CD4-positive, alpha-beta T cell (primary cell): ENCODE data around the gene FANCL. TPM values are rescaled to one million over a fixed set of nuclear protein-coding genes. Genes with fewer than 3 reads are reported as not detected.
"Not testable (repeated sequence)": the region's sequence is repeated elsewhere in the genome, so short reads cannot be mapped to it uniquely, and the experiment has no call there.

ENCODE experiments used
- ATAC-seq: fragments of 200-7000 bp; cut with Tn5 transposase; one replicate; pipeline ENCODE4 v1.10.0; 2022; ENCODE audit warnings: mild to moderate bottlenecking; ENCODE audit not compliant: poor library complexity
- CTCF ChIA-PET: fragments of 350-600 bp; sonication (Branson Sonifier 250); formaldehyde crosslinking; loops from one replicate; lab custom pipeline; 2021; ENCODE audit warnings: antibody characterized with exemption, inconsistent platforms; lab: Charles Lee
- POLR2A ChIA-PET: fragments of 350-600 bp; sonication (Branson Sonifier 250); formaldehyde crosslinking; loops from one replicate; lab custom pipeline; 2021; ENCODE audit warnings: antibody characterized with exemption, inconsistent platforms; lab: Charles Lee
- DNase-seq, 14 experiments: peaks; one replicate each; pipeline ENCODE4 v3.0.0-alpha.2; 2013 to 2020; ENCODE audit warnings: mixed read lengths in 2 of 14
- H3K27ac ChIP-seq, 2 donors: one replicate each; pipeline versions ENCODE4 v1.5.1 to v1.7.0; 2013; ENCODE audit warnings: low read length in 2 of 2, low read depth in 1 of 2, mild to moderate bottlenecking in 1 of 2
- H3K27me3 ChIP-seq, 2 experiments: 1 replicate in 1 of 2; 2 replicates in 1 of 2; pipeline versions ENCODE4 v1.6.1 to v1.7.0; 2013; ENCODE audit warnings: low read length in 2 of 2, control low read depth in 1 of 2, mild to moderate bottlenecking in 1 of 2, moderate library complexity in 1 of 2; ENCODE audit not compliant: insufficient read depth in 2 of 2, control insufficient read depth in 1 of 2
- H3K36me3 ChIP-seq: one replicate; pipeline ENCODE4 v1.6.1; 2013; ENCODE audit warnings: low read length, control low read depth; ENCODE audit not compliant: insufficient read depth
- H3K4me1 ChIP-seq: one replicate; pipeline ENCODE4 v1.6.1; 2013; ENCODE audit warnings: low read length, control low read depth; ENCODE audit not compliant: insufficient read depth
- H3K4me3 ChIP-seq: one replicate; pipeline ENCODE4 v1.5.1; 2013; ENCODE audit warnings: mild to moderate bottlenecking, low read length, moderate library complexity
- H3K9me3 ChIP-seq, 2 experiments: 1 replicate in 1 of 2; 2 replicates in 1 of 2; pipeline versions ENCODE4 v1.6.1 to v1.7.0; 2013; ENCODE audit warnings: low read length in 2 of 2, mild to moderate bottlenecking in 2 of 2, control low read depth in 1 of 2, moderate library complexity in 1 of 2; ENCODE audit not compliant: control insufficient read depth in 1 of 2, insufficient read depth in 1 of 2
- H3K27ac Mint-ChIP-seq: one replicate; pipeline ENCODE4 v1.8.0; 2020; ENCODE audit warnings: mixed read lengths
- H3K27me3 Mint-ChIP-seq: one replicate; pipeline ENCODE4 v1.8.0; 2021; ENCODE audit warnings: mixed read lengths
- H3K36me3 Mint-ChIP-seq: one replicate; pipeline ENCODE4 v1.8.0; 2021; ENCODE audit warnings: low read depth, mixed read lengths
- H3K4me1 Mint-ChIP-seq: one replicate; pipeline ENCODE4 v1.8.0; 2021; ENCODE audit warnings: low read depth, mixed read lengths
- H3K4me3 Mint-ChIP-seq: one replicate; pipeline ENCODE4 v1.8.0; 2020; ENCODE audit warnings: mild to moderate bottlenecking, mixed read lengths
- H3K9me3 Mint-ChIP-seq: one replicate; pipeline ENCODE4 v1.8.0; 2020; ENCODE audit warnings: mixed read lengths
- intact Hi-C, 2 experiments: fragments of 100-400 bp; cut with DNase I in 1 of 2; cut with micrococcal nuclease in 1 of 2; formaldehyde crosslinking; loops; one replicate each; pipeline versions ENCODE4 v1.15.1 to v1.9.0; 2023 to 2025; cut with DNase I, micrococcal nuclease
- total RNA-seq, 174 experiments: library from RNA in 2 of 174; stranded (reverse) in 2 of 174; gene quantifications; one replicate each; pipeline ENCODE4 v1.2.3 and lab custom pipeline; 2021 to 2026
- TF ChIP-seq, protein P1 (sequence below): fragments of 200-600 bp; IDR thresholded peaks from one replicate; pipeline ENCODE4 v1.8.0; 2022; ENCODE audit warnings: antibody characterized with exemption, mild to moderate bottlenecking

FANCL gene
- total RNA-seq, 2 experiments from 2014 or later: 4.6 to 5.5 TPM

DNA sequence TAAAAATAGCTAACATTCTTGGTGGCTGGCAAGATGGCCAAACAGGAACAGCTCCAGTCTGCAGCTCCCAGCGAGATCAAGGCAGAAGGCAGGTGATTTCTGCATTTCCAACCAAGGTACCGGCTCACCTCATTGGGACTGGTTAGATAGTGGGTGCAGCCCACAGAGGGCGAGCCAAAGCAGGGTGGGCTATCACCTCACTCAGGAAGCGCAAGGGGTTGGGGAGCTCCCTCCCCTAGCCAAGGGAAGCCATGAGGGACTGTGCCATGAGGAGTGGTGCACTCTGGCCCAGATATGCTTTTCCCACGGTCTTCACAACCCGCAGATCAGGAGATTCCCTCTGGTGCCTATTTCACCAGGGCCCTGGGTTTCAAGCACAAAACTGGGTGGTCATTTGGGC lies 73.0 kb downstream of the FANCL start:
- intact Hi-C loops, POLR2A ChIA-PET: not testable (repeated sequence)

GRCh38 chr2:58163913-58164312 lies 77.2 kb downstream of the FANCL start:
- no peak overlapping the region for H3K4me3 ChIP-seq
- POLR2A ChIA-PET: no interaction called here

More for the DNA sequence above, 73.0 kb downstream of the FANCL start:
- H3K4me1 ChIP-seq, H3K36me3 ChIP-seq, H3K4me3 ChIP-seq, CTCF ChIA-PET, ATAC-seq, H3K27ac ChIP-seq, H3K4me3 Mint-ChIP-seq, H3K4me1 Mint-ChIP-seq, H3K27me3 Mint-ChIP-seq, DNase-seq, H3K27me3 ChIP-seq, H3K27ac Mint-ChIP-seq: not testable (repeated sequence)
- peaks cover 13% of the 10 kb centered on the region for H3K9me3 Mint-ChIP-seq
- peaks cover 27% of the 10 kb centered on the region for H3K36me3 Mint-ChIP-seq
- H3K9me3 ChIP-seq: peaks cover 0 to 15% of the 10 kb centered on the region in 2 experiments

DNA sequence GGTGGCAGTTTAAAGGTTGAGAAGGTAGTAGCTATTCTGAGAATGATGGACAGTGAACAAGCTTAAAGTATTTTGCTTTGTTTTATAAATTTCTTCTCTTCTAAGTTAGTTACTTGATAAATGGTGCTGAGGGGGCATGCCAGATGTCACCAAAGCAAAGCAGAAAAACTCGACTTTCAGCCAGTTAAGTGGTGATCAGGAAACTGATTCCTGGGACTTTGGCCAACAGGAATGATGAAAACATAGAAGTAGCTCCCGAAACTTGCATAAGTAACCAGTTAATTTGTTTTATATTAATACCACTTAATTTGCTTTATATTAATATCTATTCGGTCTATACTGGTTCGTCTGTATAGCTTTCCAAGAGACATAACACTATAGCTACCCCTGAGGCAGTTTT lies 82.6 kb downstream of the FANCL start:
- ATAC-seq (no peak), DNase-seq (no peak)
- Histone ChIP-seq H3K4me1 (no peaks in the 10 kb centered on the region), H3K27ac (no peak overlapping the region), H3K9me3 (no peaks in the 10 kb centered on the region), H3K27me3 (no peaks in the 10 kb centered on the region), H3K4me3 (no peak overlapping the region), H3K36me3 (peaks cover 21% of the 10 kb centered on the region)
- ChIA-PET POLR2A (no interaction called here), CTCF (no interaction called here)
- peaks cover 3% of the 10 kb centered on the region for H3K9me3 Mint-ChIP-seq
- H3K27me3 Mint-ChIP-seq: no peaks in the 10 kb centered on the region
- intact Hi-C loops: no loop called here
- TF ChIP-seq, protein P1, sequence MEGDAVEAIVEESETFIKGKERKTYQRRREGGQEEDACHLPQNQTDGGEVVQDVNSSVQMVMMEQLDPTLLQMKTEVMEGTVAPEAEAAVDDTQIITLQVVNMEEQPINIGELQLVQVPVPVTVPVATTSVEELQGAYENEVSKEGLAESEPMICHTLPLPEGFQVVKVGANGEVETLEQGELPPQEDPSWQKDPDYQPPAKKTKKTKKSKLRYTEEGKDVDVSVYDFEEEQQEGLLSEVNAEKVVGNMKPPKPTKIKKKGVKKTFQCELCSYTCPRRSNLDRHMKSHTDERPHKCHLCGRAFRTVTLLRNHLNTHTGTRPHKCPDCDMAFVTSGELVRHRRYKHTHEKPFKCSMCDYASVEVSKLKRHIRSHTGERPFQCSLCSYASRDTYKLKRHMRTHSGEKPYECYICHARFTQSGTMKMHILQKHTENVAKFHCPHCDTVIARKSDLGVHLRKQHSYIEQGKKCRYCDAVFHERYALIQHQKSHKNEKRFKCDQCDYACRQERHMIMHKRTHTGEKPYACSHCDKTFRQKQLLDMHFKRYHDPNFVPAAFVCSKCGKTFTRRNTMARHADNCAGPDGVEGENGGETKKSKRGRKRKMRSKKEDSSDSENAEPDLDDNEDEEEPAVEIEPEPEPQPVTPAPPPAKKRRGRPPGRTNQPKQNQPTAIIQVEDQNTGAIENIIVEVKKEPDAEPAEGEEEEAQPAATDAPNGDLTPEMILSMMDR: no peak
- H3K4me3 Mint-ChIP-seq: no peak overlapping the region
- no peak overlapping the region for H3K27ac Mint-ChIP-seq
- H3K4me1 Mint-ChIP-seq: no peaks in the 10 kb centered on the region
- peaks cover 84% of the 10 kb centered on the region for H3K36me3 Mint-ChIP-seq

More at GRCh38 chr2:58163913-58164312, 77.2 kb downstream of the FANCL start:
- no peak for DNase-seq
- H3K36me3 ChIP-seq: peaks cover 15% of the 10 kb centered on the region
- peaks cover 0 to 6% of the 10 kb centered on the region in 2 experiments for H3K9me3 ChIP-seq
- no peaks in the 10 kb centered on the region for H3K27me3 ChIP-seq
- no peaks in the 10 kb centered on the region for H3K4me1 Mint-ChIP-seq
- no peak overlapping the region for H3K27ac Mint-ChIP-seq
- ATAC-seq: no peak
- no peak overlapping the region for H3K27ac ChIP-seq
- H3K4me3 Mint-ChIP-seq: no peak overlapping the region
- H3K27me3 Mint-ChIP-seq: no peaks in the 10 kb centered on the region
- intact Hi-C loops: no loop called here
- H3K36me3 Mint-ChIP-seq: peaks cover 35% of the 10 kb centered on the region
- no peaks in the 10 kb centered on the region for H3K9me3 Mint-ChIP-seq
- CTCF ChIA-PET: no interaction called here
- no peaks in the 10 kb centered on the region for H3K4me1 ChIP-seq
- TF ChIP-seq, protein P1: no peak

DNA sequence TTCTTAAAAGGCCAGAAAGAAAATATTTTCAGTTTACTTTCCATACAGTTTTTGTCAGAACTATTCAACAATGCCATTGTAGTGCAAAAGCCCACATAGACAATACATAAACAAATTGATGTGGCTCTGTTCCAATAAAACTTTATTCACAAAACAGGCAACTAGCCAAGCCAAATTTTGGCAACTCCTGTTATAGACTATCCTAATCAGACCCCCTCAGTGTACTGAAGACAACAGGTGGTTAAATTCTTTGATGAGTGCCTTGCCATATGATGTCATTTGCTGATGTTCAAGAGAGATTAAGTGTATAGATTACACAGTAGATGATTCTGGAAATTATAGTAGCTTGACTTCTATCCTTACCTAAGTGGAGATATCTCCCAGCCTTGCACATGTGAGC lies 83.4 kb downstream of the FANCL start:
- H3K27me3 ChIP-seq: no peaks in the 10 kb centered on the region
- H3K4me3 ChIP-seq: no peak overlapping the region
- no peaks in the 10 kb centered on the region for H3K4me1 Mint-ChIP-seq
- peaks cover 3% of the 10 kb centered on the region for H3K9me3 Mint-ChIP-seq
- no peaks in the 10 kb centered on the region for H3K9me3 ChIP-seq
- H3K4me1 ChIP-seq: no peaks in the 10 kb centered on the region
- H3K4me3 Mint-ChIP-seq: no peak overlapping the region
- H3K27ac ChIP-seq: no peak overlapping the region
- H3K36me3 Mint-ChIP-seq: peaks cover 91% of the 10 kb centered on the region
- intact Hi-C loops: no loop called here
- H3K36me3 ChIP-seq: peaks cover 21% of the 10 kb centered on the region
- no peak for DNase-seq
- no peak overlapping the region for H3K27ac Mint-ChIP-seq
- ChIA-PET CTCF (no interaction called here), POLR2A (no interaction called here)
- no peaks in the 10 kb centered on the region for H3K27me3 Mint-ChIP-seq
- no peak for ATAC-seq
- TF ChIP-seq, protein P1: no peak
